ENCODE measurements around the gene KLHL29. TPM values are rescaled to one million over a fixed set of nuclear protein-coding genes. Genes with fewer than 3 reads are reported as not detected.
A peak's percentile ranks its signal among the peaks of the same experiment; 100 is the strongest.

KLHL29 gene
- 5.0 and 5.2 TPM in 2 replicates for total RNA-seq
- long read RNA-seq, partial matches to known transcripts, result 3 of 5 reads
- long read RNA-seq, other reads (novel, unspliced or antisense), result 2 of 5 reads

DNA sequence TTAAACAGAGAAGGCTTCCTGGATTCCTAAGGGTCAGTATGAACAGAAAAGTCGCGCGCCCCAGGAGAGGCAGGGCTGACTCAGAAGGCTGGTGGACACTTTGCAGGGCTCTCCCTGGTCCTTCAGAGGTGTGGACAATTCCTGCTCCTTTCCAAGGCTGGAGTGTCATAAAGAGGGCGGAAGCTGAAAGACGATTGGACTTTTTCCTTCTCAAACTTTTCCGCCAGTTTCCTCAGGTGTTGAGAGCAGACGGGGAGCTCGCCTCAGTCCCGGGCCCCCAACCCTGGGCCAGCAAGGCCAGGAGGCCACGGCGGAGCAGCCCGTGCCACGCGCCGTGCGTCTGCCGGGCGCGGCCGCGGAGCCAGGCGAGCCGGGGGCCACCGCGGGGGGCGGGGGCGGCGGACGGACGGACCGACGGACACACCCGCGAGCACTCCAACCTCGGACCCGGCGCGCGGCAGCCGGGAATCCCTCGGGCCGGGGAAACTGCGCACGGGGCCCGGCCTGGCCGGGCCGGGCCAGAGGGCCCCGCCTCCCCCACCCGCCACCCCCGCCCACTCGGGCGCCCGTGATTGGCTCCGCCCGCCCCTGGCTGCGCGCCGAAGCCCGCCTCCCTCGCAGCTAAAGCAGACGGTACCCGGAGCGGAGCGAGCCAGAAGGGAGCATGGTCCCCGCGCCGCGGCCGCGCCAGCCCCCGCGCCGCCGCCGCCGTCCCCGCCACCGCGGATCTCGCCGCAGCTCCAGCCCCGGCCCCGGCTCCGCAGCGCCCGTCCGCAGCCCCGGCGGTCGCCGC lies at the start of gene KLHL29:
KLHL29 (plus strand) TSS at position 629 of the 793 bp plus-strand sequence. CDS start 177,018 bp downstream, outside the sequence.
- peaks cover 22% of the 10 kb centered on the region for H3K4me1 Mint-ChIP-seq (ENCODE audit: unreplicated experiment)
- H3K9me3 Mint-ChIP-seq (ENCODE audit: unreplicated experiment), result no peaks in the 10 kb centered on the region
- H3K36me3 Mint-ChIP-seq (ENCODE audit: unreplicated experiment), result peaks cover 4% of the 10 kb centered on the region
- H3K27ac Mint-ChIP-seq (ENCODE audit: unreplicated experiment), result peak within 1 kb of the TSS; percentile 23
- H3K27me3 Mint-ChIP-seq (ENCODE audit: unreplicated experiment), result peaks cover 30% of the 10 kb centered on the region
- DNase-seq (ENCODE audit: extremely low spot score, unreplicated experiment), result peak; percentile 92
- no peak for TF ChIP-seq CTCF (IDR thresholded peaks at IDR 0.05)
- H3K4me3 Mint-ChIP-seq (ENCODE audit: unreplicated experiment), result peak within 1 kb of the TSS; percentile 85

DNA sequence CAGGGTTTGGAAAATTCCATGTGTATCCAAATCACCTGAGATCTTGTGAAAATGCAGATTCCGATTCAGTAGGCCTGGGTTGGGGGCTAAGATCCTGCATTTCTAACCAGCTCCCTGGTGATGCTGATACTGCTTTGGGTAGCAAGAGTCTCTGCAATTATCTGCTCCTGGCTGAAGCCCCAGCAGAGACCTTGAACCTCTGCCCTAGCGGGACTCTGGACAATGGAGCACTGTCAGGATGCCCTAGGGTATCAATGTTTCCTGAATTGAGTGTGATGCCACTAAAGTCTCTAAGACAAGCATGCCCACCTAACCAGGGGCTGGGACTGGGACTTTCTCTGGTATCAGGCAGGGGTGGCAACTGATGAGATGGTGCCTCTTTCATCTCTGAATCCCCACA lies 49.4 kb upstream of the KLHL29 start:
- Mint-ChIP-seq H3K27ac (ENCODE audit: unreplicated experiment) (no peak overlapping the region), H3K4me1 (ENCODE audit: unreplicated experiment) (no peaks in the 10 kb centered on the region), H3K9me3 (ENCODE audit: unreplicated experiment) (no peaks in the 10 kb centered on the region), H3K36me3 (ENCODE audit: unreplicated experiment) (no peaks in the 10 kb centered on the region), H3K27me3 (ENCODE audit: unreplicated experiment) (peaks cover 19% of the 10 kb centered on the region), H3K4me3 (ENCODE audit: unreplicated experiment) (no peak overlapping the region)
- DNase-seq (ENCODE audit: extremely low spot score, unreplicated experiment), result no peak
- TF ChIP-seq CTCF (IDR thresholded peaks at IDR 0.05), result no peak

DNA sequence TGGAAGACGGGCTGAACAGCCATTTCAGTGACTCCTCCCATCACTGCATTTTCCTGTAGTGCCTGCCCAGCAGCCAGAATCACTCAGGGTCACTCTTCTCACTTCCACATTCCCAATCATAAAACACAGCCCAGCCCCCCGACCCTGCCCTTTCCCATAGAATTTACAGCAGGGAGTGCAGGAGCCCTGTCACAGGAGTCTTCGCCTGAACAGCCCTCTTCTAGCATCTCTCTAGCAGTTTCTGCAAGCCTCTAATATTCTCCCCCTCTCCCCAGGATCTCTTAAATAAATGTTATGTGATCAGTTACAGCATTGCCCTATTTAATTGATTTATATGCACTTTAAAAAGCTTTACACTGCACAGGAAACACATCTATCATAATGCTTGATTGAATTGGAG lies 42.9 kb upstream of the KLHL29 start:
- peaks cover 32% of the 10 kb centered on the region for H3K27me3 Mint-ChIP-seq (ENCODE audit: unreplicated experiment)
- H3K4me3 Mint-ChIP-seq (ENCODE audit: unreplicated experiment), result no peak overlapping the region

GRCh38 chr2:23346029-23346428 lies 39.0 kb upstream of the KLHL29 start:
- no peak overlapping the region for H3K27ac Mint-ChIP-seq (ENCODE audit: unreplicated experiment)
- no peak for DNase-seq (ENCODE audit: extremely low spot score, unreplicated experiment)
- H3K9me3 Mint-ChIP-seq (ENCODE audit: unreplicated experiment), result no peaks in the 10 kb centered on the region
- TF ChIP-seq CTCF (IDR thresholded peaks at IDR 0.05), result no peak
- no peaks in the 10 kb centered on the region for H3K36me3 Mint-ChIP-seq (ENCODE audit: unreplicated experiment)
- peaks cover 32% of the 10 kb centered on the region for H3K27me3 Mint-ChIP-seq (ENCODE audit: unreplicated experiment)
- H3K4me1 Mint-ChIP-seq (ENCODE audit: unreplicated experiment), result peaks cover 6% of the 10 kb centered on the region
- no peak overlapping the region for H3K4me3 Mint-ChIP-seq (ENCODE audit: unreplicated experiment)

More for the DNA sequence above, 42.9 kb upstream of the KLHL29 start:
- H3K4me1 Mint-ChIP-seq (ENCODE audit: unreplicated experiment), result no peaks in the 10 kb centered on the region
- no peak for TF ChIP-seq CTCF (IDR thresholded peaks at IDR 0.05)
- DNase-seq (ENCODE audit: extremely low spot score, unreplicated experiment), result no peak
- no peaks in the 10 kb centered on the region for H3K9me3 Mint-ChIP-seq (ENCODE audit: unreplicated experiment)
- H3K27ac Mint-ChIP-seq (ENCODE audit: unreplicated experiment), result no peak overlapping the region
- no peaks in the 10 kb centered on the region for H3K36me3 Mint-ChIP-seq (ENCODE audit: unreplicated experiment)

- Mint-ChIP-seq H3K4me1 (ENCODE audit: unreplicated experiment) (peaks cover 12% of the 10 kb centered on the region), H3K27me3 (ENCODE audit: unreplicated experiment) (peaks cover 31% of the 10 kb centered on the region)
- no peak for TF ChIP-seq CTCF (IDR thresholded peaks at IDR 0.05)
Observed at GRCh38 chr2:23346781-23347180, 38.2 kb upstream of the KLHL29 start.

More at GRCh38 chr2:23346781-23347180, 38.2 kb upstream of the KLHL29 start:
- no peak overlapping the region for H3K4me3 Mint-ChIP-seq (ENCODE audit: unreplicated experiment)
- no peaks in the 10 kb centered on the region for H3K36me3 Mint-ChIP-seq (ENCODE audit: unreplicated experiment)
- H3K9me3 Mint-ChIP-seq (ENCODE audit: unreplicated experiment), result no peaks in the 10 kb centered on the region
- no peak for DNase-seq (ENCODE audit: extremely low spot score, unreplicated experiment)
- no peak overlapping the region for H3K27ac Mint-ChIP-seq (ENCODE audit: unreplicated experiment)
